ENCODE results near the gene CYP4F2. TPM values are rescaled to one million over a fixed set of nuclear protein-coding genes. Genes with fewer than 3 reads are reported as not detected.
"Not testable (repeated sequence)": the region's sequence is repeated elsewhere in the genome, so short reads cannot be mapped to it uniquely, and the experiment has no call there.

Gene CYP4F2
- total and polyA plus RNA-seq, 10 of the 15 experiments (the other 5 are each of a cell fraction or from before 2014, with no cell fraction given), result 0.08 to 3.5 (median 0.63) TPM

- no peak for ATAC-seq
- POLR2A ChIA-PET, result no interaction called here
- no peaks in the 10 kb centered on the region for H3K4me1 ChIP-seq (ENCODE audit: control insufficient read depth, insufficient read depth, low read length)
- no peak for TF ChIP-seq ZNF687 (IDR thresholded peaks at IDR 0.05)
- TF ChIP-seq CBX3 (IDR thresholded peaks at IDR 0.05; ENCODE audit: borderline replicate concordance, low read depth), result no peak
- no peak for TF ChIP-seq GABPA (IDR thresholded peaks at IDR 0.05; ENCODE audit: low read depth)
- TF ChIP-seq ZNF217 (IDR thresholded peaks at IDR 0.05), result no peak
- no peak for TF ChIP-seq CREM (IDR thresholded peaks at IDR 0.05; ENCODE audit: low read depth)
- FAIRE-seq, result no peak
- CTCF ChIA-PET, result no interaction called here
- 54% methylated on average over 10 of the region's 10 CpGs for WGBS (ENCODE audit: insufficient coverage, insufficient replicate concordance, low lambda C conversion rate, missing lambda C conversion rate)
- no peak for DNase-seq (ENCODE audit: low read depth, low spot score)
- RAD21 ChIA-PET (ENCODE audit: unreplicated experiment), result no interaction called here
- no peaks in the 10 kb centered on the region for H3K36me3 ChIP-seq (ENCODE audit: control insufficient read depth in 2 of 2, insufficient read depth in 2 of 2, low read length in 1 of 2)
- H3K9ac ChIP-seq (ENCODE audit: control insufficient read depth, insufficient read depth, low read length), result no peak overlapping the region
- H3K9me3 ChIP-seq (replicated peaks; ENCODE audit: control insufficient read depth, insufficient read depth, low read length), result no peaks in the 10 kb centered on the region; the same call in 2 of the 3 replicates
- no peak overlapping the region for H3K4me3 ChIP-seq
- intact Hi-C loops (cut with micrococcal nuclease; ENCODE audit: unreplicated experiment), result no loop called here
- H3K27ac ChIP-seq (ENCODE audit: control insufficient read depth, insufficient read depth), result no peak overlapping the region
- H3K27me3 ChIP-seq (replicated peaks in 1 of 2; ENCODE audit: control insufficient read depth in 2 of 2, insufficient read depth in 2 of 2, low read length in 1 of 2), result no peaks in the 10 kb centered on the region
- no peak overlapping the region for H3K4me2 ChIP-seq (ENCODE audit: control insufficient read depth, insufficient read depth)
- in situ Hi-C loops (cut with MboI), result no loop called here
- SMC1A ChIA-PET (ENCODE audit: uncharacterized antibody, unreplicated experiment), result no interaction called here
- BruUV-seq (replicated peaks), result no TSS peak
- no peaks in the 10 kb centered on the region for H3K79me2 ChIP-seq (ENCODE audit: control insufficient read depth, insufficient read depth, low read length)
- no peaks in the 10 kb centered on the region for H4K20me1 ChIP-seq (ENCODE audit: control insufficient read depth, insufficient read depth)
- no peak overlapping the region for H2AFZ ChIP-seq (ENCODE audit: control insufficient read depth, low read depth, low read length)
These were observed 68.6 kb downstream of the CYP4F2 start for GRCh38 chr19:15829306-15829698.

- H3K36me3 ChIP-seq (ENCODE audit: control insufficient read depth in 2 of 2, insufficient read depth in 2 of 2, low read length in 1 of 2); H3K27me3 ChIP-seq (replicated peaks in 1 of 2; ENCODE audit: control insufficient read depth in 2 of 2, insufficient read depth in 2 of 2, low read length in 1 of 2); ATAC-seq; in situ Hi-C loops (cut with MboI); H2AFZ ChIP-seq (ENCODE audit: control insufficient read depth, low read depth, low read length); H3K4me1 ChIP-seq (ENCODE audit: control insufficient read depth, insufficient read depth, low read length); H4K20me1 ChIP-seq (ENCODE audit: control insufficient read depth, insufficient read depth); H3K4me2 ChIP-seq (ENCODE audit: control insufficient read depth, insufficient read depth); FAIRE-seq; RAD21 ChIA-PET (ENCODE audit: unreplicated experiment); H3K9me3 ChIP-seq (replicated peaks; ENCODE audit: control insufficient read depth, insufficient read depth, low read length); H3K4me3 ChIP-seq; BruUV-seq (replicated peaks); H3K79me2 ChIP-seq (ENCODE audit: control insufficient read depth, insufficient read depth, low read length); H3K27ac ChIP-seq (ENCODE audit: control insufficient read depth, insufficient read depth); H3K9ac ChIP-seq (ENCODE audit: control insufficient read depth, insufficient read depth, low read length); DNase-seq (ENCODE audit: low read depth, low spot score); SMC1A ChIA-PET (ENCODE audit: uncharacterized antibody, unreplicated experiment); intact Hi-C loops (cut with micrococcal nuclease; ENCODE audit: unreplicated experiment): not testable (repeated sequence)
- CTCF ChIA-PET, result interaction anchor here (0.6 kb wide), 1 partner anchor 19 kb away, joined by 3 read pairs; no protein-coding TSS in a partner anchor
- POLR2A ChIA-PET, result interaction anchor here (0.6 kb wide), 1 partner anchor 910 kb away, joined by 3 read pairs; no protein-coding TSS in a partner anchor
- 23% methylated on average over 13 of the region's 13 CpGs for WGBS (ENCODE audit: insufficient coverage, insufficient replicate concordance, low lambda C conversion rate, missing lambda C conversion rate)
These were observed 69.1 kb downstream of the CYP4F2 start for GRCh38 chr19:15828611-15829305.

All from GM12878 (cell line).